NB4 (cell line): Measurements from ENCODE around the gene GPC3.

Experiments
- MYC ChIP-seq: IDR thresholded peaks from 2 replicates; pipeline ENCODE4 v1.6.1; 2011; ENCODE audit warnings: low read depth, low read length
- POLR2A ChIP-seq: IDR thresholded peaks from 2 replicates; pipeline ENCODE4 v1.6.1; 2011; ENCODE audit warnings: mild to moderate bottlenecking; ENCODE audit not compliant: insufficient read length; ENCODE audit errors: extremely low read depth
- TF ChIP-seq, protein P1 (sequence below): IDR thresholded peaks from one replicate; pipeline ENCODE4 v1.5.1; 2012; ENCODE audit warnings: low read depth, low read length
- TF ChIP-seq, protein P2 (sequence below): IDR thresholded peaks from 2 replicates; pipeline ENCODE4 v1.6.1; 2011; ENCODE audit warnings: low read depth, low read length

- TF ChIP-seq, protein P1, sequence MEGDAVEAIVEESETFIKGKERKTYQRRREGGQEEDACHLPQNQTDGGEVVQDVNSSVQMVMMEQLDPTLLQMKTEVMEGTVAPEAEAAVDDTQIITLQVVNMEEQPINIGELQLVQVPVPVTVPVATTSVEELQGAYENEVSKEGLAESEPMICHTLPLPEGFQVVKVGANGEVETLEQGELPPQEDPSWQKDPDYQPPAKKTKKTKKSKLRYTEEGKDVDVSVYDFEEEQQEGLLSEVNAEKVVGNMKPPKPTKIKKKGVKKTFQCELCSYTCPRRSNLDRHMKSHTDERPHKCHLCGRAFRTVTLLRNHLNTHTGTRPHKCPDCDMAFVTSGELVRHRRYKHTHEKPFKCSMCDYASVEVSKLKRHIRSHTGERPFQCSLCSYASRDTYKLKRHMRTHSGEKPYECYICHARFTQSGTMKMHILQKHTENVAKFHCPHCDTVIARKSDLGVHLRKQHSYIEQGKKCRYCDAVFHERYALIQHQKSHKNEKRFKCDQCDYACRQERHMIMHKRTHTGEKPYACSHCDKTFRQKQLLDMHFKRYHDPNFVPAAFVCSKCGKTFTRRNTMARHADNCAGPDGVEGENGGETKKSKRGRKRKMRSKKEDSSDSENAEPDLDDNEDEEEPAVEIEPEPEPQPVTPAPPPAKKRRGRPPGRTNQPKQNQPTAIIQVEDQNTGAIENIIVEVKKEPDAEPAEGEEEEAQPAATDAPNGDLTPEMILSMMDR: no peak
- no peak for TF ChIP-seq POLR2A
- TF ChIP-seq, protein P2, sequence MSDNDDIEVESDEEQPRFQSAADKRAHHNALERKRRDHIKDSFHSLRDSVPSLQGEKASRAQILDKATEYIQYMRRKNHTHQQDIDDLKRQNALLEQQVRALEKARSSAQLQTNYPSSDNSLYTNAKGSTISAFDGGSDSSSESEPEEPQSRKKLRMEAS: no peak
- no peak for TF ChIP-seq MYC
These were observed 139.1 kb downstream of the GPC3 start for GRCh38 chrX:133846311-133846710.
